ENCODE data around the gene CENPO.

The CENPO gene

GRCh38 chr2:24824071-24824588, 30.9 kb downstream of the CENPO start:
- no peak for DNase-seq
- no peak overlapping the region for H3K4me3 ChIP-seq (ENCODE audit: low read depth, low read length)
- H3K27me3 ChIP-seq, result no peaks in the 10 kb centered on the region
- H3K36me3 ChIP-seq, result peaks cover 39% of the 10 kb centered on the region
- TF ChIP-seq, protein P1, sequence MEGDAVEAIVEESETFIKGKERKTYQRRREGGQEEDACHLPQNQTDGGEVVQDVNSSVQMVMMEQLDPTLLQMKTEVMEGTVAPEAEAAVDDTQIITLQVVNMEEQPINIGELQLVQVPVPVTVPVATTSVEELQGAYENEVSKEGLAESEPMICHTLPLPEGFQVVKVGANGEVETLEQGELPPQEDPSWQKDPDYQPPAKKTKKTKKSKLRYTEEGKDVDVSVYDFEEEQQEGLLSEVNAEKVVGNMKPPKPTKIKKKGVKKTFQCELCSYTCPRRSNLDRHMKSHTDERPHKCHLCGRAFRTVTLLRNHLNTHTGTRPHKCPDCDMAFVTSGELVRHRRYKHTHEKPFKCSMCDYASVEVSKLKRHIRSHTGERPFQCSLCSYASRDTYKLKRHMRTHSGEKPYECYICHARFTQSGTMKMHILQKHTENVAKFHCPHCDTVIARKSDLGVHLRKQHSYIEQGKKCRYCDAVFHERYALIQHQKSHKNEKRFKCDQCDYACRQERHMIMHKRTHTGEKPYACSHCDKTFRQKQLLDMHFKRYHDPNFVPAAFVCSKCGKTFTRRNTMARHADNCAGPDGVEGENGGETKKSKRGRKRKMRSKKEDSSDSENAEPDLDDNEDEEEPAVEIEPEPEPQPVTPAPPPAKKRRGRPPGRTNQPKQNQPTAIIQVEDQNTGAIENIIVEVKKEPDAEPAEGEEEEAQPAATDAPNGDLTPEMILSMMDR (IDR thresholded peaks at IDR 0.05; ENCODE audit: low read depth, low read length), result no peak
- no peaks in the 10 kb centered on the region for H3K4me1 ChIP-seq
- no peaks in the 10 kb centered on the region for H3K9me3 ChIP-seq

- Histone ChIP-seq H3K4me1 (no peaks in the 10 kb centered on the region), H3K36me3 (peaks cover 31% of the 10 kb centered on the region), H3K9me3 (no peaks in the 10 kb centered on the region), H3K27me3 (no peaks in the 10 kb centered on the region), H3K4me3 (ENCODE audit: low read depth, low read length) (no peak overlapping the region)
- TF ChIP-seq, protein P1 (IDR thresholded peaks at IDR 0.05; ENCODE audit: low read depth, low read length), result peak; percentile 70
- peak; percentile 13 for DNase-seq
These were observed 32.0 kb downstream of the CENPO start for GRCh38 chr2:24824966-24825882.

GRCh38 chr2:24825883-24826772, 32.9 kb downstream of the CENPO start:
- Histone ChIP-seq H3K4me3 (ENCODE audit: low read depth, low read length) (no peak overlapping the region), H3K36me3 (peaks cover 22% of the 10 kb centered on the region), H3K27me3 (no peaks in the 10 kb centered on the region), H3K4me1 (no peaks in the 10 kb centered on the region), H3K9me3 (no peaks in the 10 kb centered on the region)
- TF ChIP-seq, protein P1 (IDR thresholded peaks at IDR 0.05; ENCODE audit: low read depth, low read length), result no peak
- no peak for DNase-seq

DNA sequence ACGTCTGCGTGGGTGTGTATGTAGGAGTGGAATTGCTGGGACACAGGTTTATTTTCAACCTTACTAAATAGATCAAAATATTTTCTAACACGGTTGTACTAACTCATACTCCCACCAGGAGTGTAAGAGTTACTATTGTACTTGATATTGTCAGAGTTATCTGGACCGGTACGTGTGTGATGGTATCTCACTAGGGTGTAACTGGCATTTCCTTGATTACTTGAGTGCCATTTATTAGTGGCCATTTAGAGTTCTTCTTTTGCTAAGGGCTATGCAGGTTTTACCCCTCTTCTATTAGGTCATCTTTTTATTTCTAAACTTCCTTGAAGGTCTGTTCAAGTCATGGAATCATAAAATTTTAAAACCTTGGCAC, 33.5 kb downstream of the CENPO start:
- H3K36me3 ChIP-seq, result peaks cover 16% of the 10 kb centered on the region
- TF ChIP-seq, protein P1 (IDR thresholded peaks at IDR 0.05; ENCODE audit: low read depth, low read length), result no peak

DNA sequence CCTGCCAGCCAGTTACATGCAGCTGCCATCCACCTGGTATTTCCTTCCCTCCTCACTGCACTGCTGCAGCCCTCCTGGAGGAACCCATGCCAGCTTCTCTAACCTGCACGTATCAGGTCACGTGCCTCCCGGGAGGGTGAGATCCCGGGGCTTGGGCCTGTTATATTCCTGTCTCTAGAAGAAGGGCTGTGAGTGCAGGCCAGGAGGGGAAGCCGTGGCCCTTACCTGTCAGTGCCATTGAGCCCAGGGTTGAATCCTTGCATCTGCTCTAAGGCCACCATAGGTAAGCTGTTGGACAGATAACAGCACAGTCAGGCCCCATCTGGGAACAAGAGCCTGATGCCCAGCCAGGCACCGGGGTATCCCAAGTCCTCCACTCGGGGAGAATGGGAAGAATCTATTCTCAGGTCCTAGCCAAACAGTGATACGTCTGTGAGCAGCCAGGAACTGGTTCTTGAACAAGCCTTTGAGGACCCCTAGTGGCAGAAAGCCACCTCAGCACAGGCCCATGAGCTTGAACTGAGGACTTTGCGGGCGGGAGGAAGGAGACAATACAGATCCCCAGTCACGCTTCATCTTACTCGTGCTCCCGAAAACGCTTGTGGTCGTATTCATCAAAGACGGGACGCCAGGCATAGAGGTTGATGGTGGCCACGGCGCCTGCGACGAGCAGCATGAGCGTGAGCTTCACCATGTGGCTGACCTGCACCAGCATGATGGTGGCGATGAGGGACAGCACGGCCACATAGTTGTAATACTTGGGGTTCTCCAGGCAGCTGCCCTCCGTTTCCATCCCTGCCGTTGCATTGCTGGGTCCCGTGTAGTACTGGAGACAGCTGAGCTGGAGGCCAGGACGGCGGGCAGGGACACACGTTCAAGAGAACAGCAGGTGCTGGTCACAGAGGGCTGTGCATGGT, 34.4 kb downstream of the CENPO start:
- no peaks in the 10 kb centered on the region for H3K27me3 ChIP-seq
- H3K36me3 ChIP-seq, result peaks cover 7% of the 10 kb centered on the region
- H3K9me3 ChIP-seq, result no peaks in the 10 kb centered on the region
- DNase-seq, result peak; percentile 87
- no peaks in the 10 kb centered on the region for H3K4me1 ChIP-seq
- TF ChIP-seq, protein P1 (IDR thresholded peaks at IDR 0.05; ENCODE audit: low read depth, low read length), result peak; percentile 99
- H3K4me3 ChIP-seq (ENCODE audit: low read depth, low read length), result peak overlapping the region; percentile 35

More for the DNA sequence above, 33.5 kb downstream of the CENPO start:
- H3K4me3 ChIP-seq (ENCODE audit: low read depth, low read length), result no peak overlapping the region
- no peaks in the 10 kb centered on the region for H3K4me1 ChIP-seq
- H3K27me3 ChIP-seq, result no peaks in the 10 kb centered on the region
- no peak for DNase-seq
- H3K9me3 ChIP-seq, result no peaks in the 10 kb centered on the region
